ENCODE results near the gene PYHIN1. TPM values are rescaled to one million over a fixed set of nuclear protein-coding genes. Genes with fewer than 3 reads are reported as not detected.

The PYHIN1 gene
- total RNA-seq, 1 experiment from 2014 or later = not detected

GRCh38 chr1:158901623-158902022 lies 29.7 kb upstream of the PYHIN1 start:
- Histone ChIP-seq H3K4me2 (ENCODE audit: low read length) (no peak overlapping the region), H3K9me2 (ENCODE audit: insufficient read depth) (no peaks in the 10 kb centered on the region), H3K36me3 (ENCODE audit: control insufficient read depth in 1 of 2, insufficient read depth in 2 of 2, low read length in 2 of 2) (no peaks in the 10 kb centered on the region; a peak in 1 of 4 replicates), H3K27me3 (ENCODE audit: insufficient read depth, low read length) (no peaks in the 10 kb centered on the region), H4K20me1 (ENCODE audit: insufficient read depth) (no peaks in the 10 kb centered on the region), H3K4me3 (replicated peaks in 1 of 2; ENCODE audit: low read depth in 1 of 2, low read length in 2 of 2) (no peak overlapping the region), H2AFZ (ENCODE audit: low read depth, low read length, poor library complexity, severe bottlenecking) (no peak overlapping the region), H3K9me3 (ENCODE audit: control insufficient read depth in 1 of 2, insufficient read depth in 1 of 2, low read depth in 1 of 2, low read length in 2 of 2) (no peaks in the 10 kb centered on the region), H3K79me2 (ENCODE audit: insufficient read depth, low read length) (no peaks in the 10 kb centered on the region), H3K4me1 (ENCODE audit: control insufficient read depth in 1 of 2, insufficient read depth in 2 of 2, low read length in 2 of 2) (no peaks in the 10 kb centered on the region), H3K27ac (ENCODE audit: low read depth, low read length) (no peak overlapping the region), H3K9ac (ENCODE audit: low read length) (no peak overlapping the region)
- TF ChIP-seq TCF7L2 (IDR thresholded peaks at IDR 0.05; ENCODE audit: borderline replicate concordance, extremely low read depth, insufficient read depth, insufficient read length) = no peak
- CTCF ChIA-PET = no interaction called here
- no TSS peak for BruUV-seq (replicated peaks)
- RAD21 ChIA-PET (ENCODE audit: low non-redundant PET in 1 of 2, low total read pairs in 2 of 2, uncharacterized antibody in 2 of 2, unreplicated experiment in 2 of 2) = no interaction called here
- intact Hi-C loops (cut with micrococcal nuclease) = no loop called here
- no peak for DNase-seq (ENCODE audit: low read depth, low spot score)
- ATAC-seq = no peak
- POLR2A ChIA-PET = no interaction called here

GRCh38 chr1:158916085-158916484 lies 15.3 kb upstream of the PYHIN1 start:
- Histone ChIP-seq H3K4me3 (replicated peaks in 1 of 2; ENCODE audit: low read depth in 1 of 2, low read length in 2 of 2) (no peak overlapping the region), H3K27ac (ENCODE audit: low read depth, low read length) (no peak overlapping the region), H3K9me2 (ENCODE audit: insufficient read depth) (no peaks in the 10 kb centered on the region), H3K79me2 (ENCODE audit: insufficient read depth, low read length) (no peaks in the 10 kb centered on the region), H3K9ac (ENCODE audit: low read length) (no peak overlapping the region), H3K4me2 (ENCODE audit: low read length) (no peak overlapping the region), H2AFZ (ENCODE audit: low read depth, low read length, poor library complexity, severe bottlenecking) (no peak overlapping the region), H3K36me3 (ENCODE audit: control insufficient read depth in 1 of 2, insufficient read depth in 2 of 2, low read length in 2 of 2) (no peaks in the 10 kb centered on the region), H3K27me3 (ENCODE audit: insufficient read depth, low read length) (no peaks in the 10 kb centered on the region), H3K9me3 (ENCODE audit: control insufficient read depth in 1 of 2, insufficient read depth in 1 of 2, low read depth in 1 of 2, low read length in 2 of 2) (no peaks in the 10 kb centered on the region), H4K20me1 (ENCODE audit: insufficient read depth) (no peaks in the 10 kb centered on the region), H3K4me1 (ENCODE audit: control insufficient read depth in 1 of 2, insufficient read depth in 2 of 2, low read length in 2 of 2) (no peaks in the 10 kb centered on the region)
- no peak for TF ChIP-seq CTCF (IDR thresholded peaks at IDR 0.05 in 2 of 3, conservative IDR thresholded peaks at IDR 0.05 in 1 of 3; ENCODE audit: borderline replicate concordance in 1 of 3, insufficient read depth in 1 of 3, low read depth in 2 of 3, low read length in 2 of 3)
- CTCF ChIA-PET = no interaction called here
- no peak for DNase-seq (ENCODE audit: low read depth, low spot score)
- BruUV-seq (replicated peaks) = no TSS peak
- intact Hi-C loops (cut with micrococcal nuclease) = no loop called here
- POLR2A ChIA-PET = no interaction called here
- ATAC-seq = no peak
- RAD21 ChIA-PET (ENCODE audit: low non-redundant PET in 1 of 2, low total read pairs in 2 of 2, uncharacterized antibody in 2 of 2, unreplicated experiment in 2 of 2) = no interaction called here
